ENCODE measurements around the gene FOXP1. TPM values are rescaled to one million over a fixed set of nuclear protein-coding genes. Genes with fewer than 3 reads are reported as not detected.

Gene FOXP1
- total RNA-seq, 1 donor from 2014 or later = 195 TPM

- TF ChIP-seq, protein P1, sequence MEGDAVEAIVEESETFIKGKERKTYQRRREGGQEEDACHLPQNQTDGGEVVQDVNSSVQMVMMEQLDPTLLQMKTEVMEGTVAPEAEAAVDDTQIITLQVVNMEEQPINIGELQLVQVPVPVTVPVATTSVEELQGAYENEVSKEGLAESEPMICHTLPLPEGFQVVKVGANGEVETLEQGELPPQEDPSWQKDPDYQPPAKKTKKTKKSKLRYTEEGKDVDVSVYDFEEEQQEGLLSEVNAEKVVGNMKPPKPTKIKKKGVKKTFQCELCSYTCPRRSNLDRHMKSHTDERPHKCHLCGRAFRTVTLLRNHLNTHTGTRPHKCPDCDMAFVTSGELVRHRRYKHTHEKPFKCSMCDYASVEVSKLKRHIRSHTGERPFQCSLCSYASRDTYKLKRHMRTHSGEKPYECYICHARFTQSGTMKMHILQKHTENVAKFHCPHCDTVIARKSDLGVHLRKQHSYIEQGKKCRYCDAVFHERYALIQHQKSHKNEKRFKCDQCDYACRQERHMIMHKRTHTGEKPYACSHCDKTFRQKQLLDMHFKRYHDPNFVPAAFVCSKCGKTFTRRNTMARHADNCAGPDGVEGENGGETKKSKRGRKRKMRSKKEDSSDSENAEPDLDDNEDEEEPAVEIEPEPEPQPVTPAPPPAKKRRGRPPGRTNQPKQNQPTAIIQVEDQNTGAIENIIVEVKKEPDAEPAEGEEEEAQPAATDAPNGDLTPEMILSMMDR (IDR thresholded peaks at IDR 0.05) = no peak
- H3K4me1 Mint-ChIP-seq (ENCODE audit: unreplicated experiment) = peaks cover 14% of the 10 kb centered on the region
- DNase-seq (ENCODE audit: extremely low spot score, unreplicated experiment) = no peak
- H3K27ac Mint-ChIP-seq (ENCODE audit: unreplicated experiment) = no peak overlapping the region
- H3K27me3 Mint-ChIP-seq (ENCODE audit: unreplicated experiment) = no peaks in the 10 kb centered on the region
- peaks cover 11% of the 10 kb centered on the region for H3K36me3 Mint-ChIP-seq (ENCODE audit: unreplicated experiment)
- no peak overlapping the region for H3K4me3 Mint-ChIP-seq (ENCODE audit: unreplicated experiment)
- H3K9me3 Mint-ChIP-seq (ENCODE audit: unreplicated experiment) = no peaks in the 10 kb centered on the region
These were observed 435.0 kb downstream of the FOXP1 start for GRCh38 chr3:71148455-71149060.

GRCh38 chr3:71146673-71147072 lies 436.9 kb downstream of the FOXP1 start:
- H3K4me1 Mint-ChIP-seq (ENCODE audit: unreplicated experiment) = peaks cover 18% of the 10 kb centered on the region
- DNase-seq (ENCODE audit: extremely low spot score, unreplicated experiment) = no peak
- H3K27ac Mint-ChIP-seq (ENCODE audit: unreplicated experiment) = no peak overlapping the region
- H3K4me3 Mint-ChIP-seq (ENCODE audit: unreplicated experiment) = no peak overlapping the region
- peaks cover under 1% of the 10 kb centered on the region for H3K9me3 Mint-ChIP-seq (ENCODE audit: unreplicated experiment)
- peaks cover 15% of the 10 kb centered on the region for H3K36me3 Mint-ChIP-seq (ENCODE audit: unreplicated experiment)
- TF ChIP-seq, protein P1 (IDR thresholded peaks at IDR 0.05) = no peak
- H3K27me3 Mint-ChIP-seq (ENCODE audit: unreplicated experiment) = no peaks in the 10 kb centered on the region

DNA sequence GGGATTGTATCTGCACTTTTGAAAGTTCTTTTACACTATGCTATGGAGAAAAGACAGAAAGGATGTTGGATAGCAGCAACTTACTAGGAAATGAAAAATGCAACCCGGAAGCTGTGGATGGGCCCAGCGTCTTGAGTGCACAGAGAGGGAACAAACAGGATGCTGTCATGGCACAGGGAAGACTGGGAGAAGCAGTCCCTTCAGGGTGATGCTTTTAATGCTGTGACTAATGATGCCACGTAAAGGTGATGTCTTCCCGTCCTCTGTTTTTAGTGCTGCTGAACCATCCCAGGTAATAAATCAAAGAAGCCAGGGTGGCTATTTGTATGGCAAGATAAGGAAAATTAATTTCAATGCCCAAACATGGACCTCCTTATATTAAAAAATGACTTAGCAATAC lies 437.6 kb downstream of the FOXP1 start:
- no peak for DNase-seq (ENCODE audit: extremely low spot score, unreplicated experiment)
- TF ChIP-seq, protein P1 (IDR thresholded peaks at IDR 0.05) = no peak
- Mint-ChIP-seq H3K4me3 (ENCODE audit: unreplicated experiment) (no peak overlapping the region), H3K4me1 (ENCODE audit: unreplicated experiment) (peaks cover 22% of the 10 kb centered on the region), H3K9me3 (ENCODE audit: unreplicated experiment) (peaks cover 5% of the 10 kb centered on the region), H3K27me3 (ENCODE audit: unreplicated experiment) (no peaks in the 10 kb centered on the region), H3K36me3 (ENCODE audit: unreplicated experiment) (peaks cover 17% of the 10 kb centered on the region), H3K27ac (ENCODE audit: unreplicated experiment) (no peak overlapping the region)

DNA sequence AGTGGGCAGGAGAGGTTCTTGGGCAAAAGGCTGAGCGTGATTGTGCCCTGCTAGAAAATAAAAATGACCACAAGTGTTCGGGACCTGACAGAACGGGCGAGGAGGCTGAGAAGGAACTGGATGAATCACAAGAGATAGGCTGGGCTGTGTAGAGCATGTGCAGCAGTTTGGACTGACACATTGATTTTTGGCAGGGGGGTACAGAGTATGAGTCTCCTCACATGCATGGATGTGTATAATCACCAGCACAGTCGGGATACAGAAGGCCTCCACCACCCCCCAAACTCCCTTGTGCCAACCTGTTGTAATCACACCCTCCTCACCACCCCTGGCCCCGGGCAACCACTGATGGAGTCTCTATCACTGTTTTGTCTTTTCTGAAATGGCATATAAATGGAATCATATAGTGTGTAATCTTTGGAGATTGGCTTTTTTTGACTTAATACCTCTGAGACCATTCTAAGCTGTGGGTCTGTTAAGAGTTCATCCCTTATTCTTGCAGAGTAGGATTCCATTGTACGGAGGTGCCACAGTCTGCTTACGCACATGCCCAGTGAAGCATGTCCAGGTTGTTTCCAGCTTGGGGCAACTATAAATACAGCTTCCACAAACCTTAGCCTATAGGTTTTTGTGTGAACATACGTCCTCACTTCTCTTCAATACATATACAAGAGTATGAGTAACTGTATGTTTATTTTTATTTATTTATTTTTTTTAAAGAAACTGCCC lies 438.8 kb downstream of the FOXP1 start:
- H3K27me3 Mint-ChIP-seq (ENCODE audit: unreplicated experiment) = no peaks in the 10 kb centered on the region
- no peak overlapping the region for H3K4me3 Mint-ChIP-seq (ENCODE audit: unreplicated experiment)
- no peak for DNase-seq (ENCODE audit: extremely low spot score, unreplicated experiment)
- peaks cover 5% of the 10 kb centered on the region for H3K9me3 Mint-ChIP-seq (ENCODE audit: unreplicated experiment)
- H3K4me1 Mint-ChIP-seq (ENCODE audit: unreplicated experiment) = peaks cover 13% of the 10 kb centered on the region
- H3K27ac Mint-ChIP-seq (ENCODE audit: unreplicated experiment) = no peak overlapping the region
- TF ChIP-seq, protein P1 (IDR thresholded peaks at IDR 0.05) = no peak
- peaks cover 20% of the 10 kb centered on the region for H3K36me3 Mint-ChIP-seq (ENCODE audit: unreplicated experiment)

- H3K9me3 Mint-ChIP-seq (ENCODE audit: unreplicated experiment) = peaks cover 5% of the 10 kb centered on the region
- peaks cover 13% of the 10 kb centered on the region for H3K4me1 Mint-ChIP-seq (ENCODE audit: unreplicated experiment)
- no peak overlapping the region for H3K4me3 Mint-ChIP-seq (ENCODE audit: unreplicated experiment)
- H3K27me3 Mint-ChIP-seq (ENCODE audit: unreplicated experiment) = no peaks in the 10 kb centered on the region
- H3K27ac Mint-ChIP-seq (ENCODE audit: unreplicated experiment) = no peak overlapping the region
- peaks cover 20% of the 10 kb centered on the region for H3K36me3 Mint-ChIP-seq (ENCODE audit: unreplicated experiment)
- DNase-seq (ENCODE audit: extremely low spot score, unreplicated experiment) = no peak
- TF ChIP-seq, protein P1 (IDR thresholded peaks at IDR 0.05) = no peak
These were observed 440.0 kb downstream of the FOXP1 start for GRCh38 chr3:71143493-71143892.
